ENCODE measurements around the gene SUN1. TPM values are rescaled to one million over a fixed set of nuclear protein-coding genes. Genes with fewer than 3 reads are reported as not detected.
"Not testable (repeated sequence)": the region's sequence is repeated elsewhere in the genome, so short reads cannot be mapped to it uniquely, and the experiment has no call there.

SUN1 gene
- total and polyA plus RNA-seq, 2 of the 8 experiments (the other 6 are each of a cell fraction or from before 2014, with no cell fraction given), result 108 to 158 TPM

DNA sequence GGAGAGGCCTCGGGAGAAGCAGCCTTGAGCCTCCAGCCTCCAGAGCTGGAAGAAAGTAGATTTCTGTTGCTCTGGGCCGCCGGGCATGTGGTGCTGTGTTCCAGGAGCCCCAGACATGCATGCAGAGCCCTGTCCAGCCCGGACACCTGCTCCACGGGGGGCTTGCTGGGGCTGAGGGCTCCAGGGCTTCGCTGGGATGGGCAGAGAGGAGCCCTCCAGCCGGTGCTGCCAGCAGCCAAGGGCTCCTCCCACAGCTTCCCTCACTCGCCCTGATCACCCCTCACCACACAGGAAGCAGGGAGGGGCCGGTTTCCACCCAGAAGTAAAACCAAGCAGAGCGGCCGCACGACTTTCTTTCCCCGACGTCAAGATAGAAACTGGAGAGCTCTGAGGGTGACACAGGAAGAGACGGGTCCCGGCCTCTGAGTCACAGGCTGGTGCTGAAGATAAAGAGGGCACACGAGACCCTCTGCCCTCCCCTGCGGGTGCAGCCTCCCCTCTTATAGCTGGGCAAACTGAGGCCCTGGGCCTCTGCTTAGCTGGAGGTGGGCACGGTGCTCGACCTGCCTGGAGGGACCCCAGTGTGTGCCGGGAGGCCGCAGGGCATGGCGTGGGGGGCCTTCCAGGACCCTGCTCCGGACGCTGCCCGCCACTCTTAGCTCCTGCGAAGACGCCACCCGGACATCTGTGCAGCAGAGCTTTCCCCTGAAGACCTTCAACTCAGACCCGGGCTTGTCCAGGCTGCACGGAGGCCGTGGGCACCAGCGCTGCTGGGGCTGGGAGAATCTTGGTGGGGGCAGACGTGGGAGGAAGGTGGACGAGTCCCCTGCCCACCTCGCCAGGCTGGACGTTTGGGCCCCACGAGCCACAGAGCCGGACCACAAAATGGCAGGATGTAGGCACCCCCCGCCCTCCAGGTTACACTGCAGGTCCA is 91.1 kb downstream of the SUN1 start (continued):
- TF ChIP-seq, protein P1, sequence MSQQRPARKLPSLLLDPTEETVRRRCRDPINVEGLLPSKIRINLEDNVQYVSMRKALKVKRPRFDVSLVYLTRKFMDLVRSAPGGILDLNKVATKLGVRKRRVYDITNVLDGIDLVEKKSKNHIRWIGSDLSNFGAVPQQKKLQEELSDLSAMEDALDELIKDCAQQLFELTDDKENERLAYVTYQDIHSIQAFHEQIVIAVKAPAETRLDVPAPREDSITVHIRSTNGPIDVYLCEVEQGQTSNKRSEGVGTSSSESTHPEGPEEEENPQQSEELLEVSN (IDR thresholded peaks at IDR 0.05), result no peak
- no peak for TF ChIP-seq HDAC6 (IDR thresholded peaks at IDR 0.05; ENCODE audit: low read depth, low read length)
- TF ChIP-seq EGR1 (IDR thresholded peaks at IDR 0.05; ENCODE audit: borderline replicate concordance, low read depth, low read length), result no peak
- TF ChIP-seq CBX5 (IDR thresholded peaks at IDR 0.05; ENCODE audit: low read depth, low read length), result no peak
- TF ChIP-seq CHD1 (IDR thresholded peaks at IDR 0.05; ENCODE audit: low read depth, low read length), result no peak
- no peak for TF ChIP-seq KDM5A (IDR thresholded peaks at IDR 0.05; ENCODE audit: low read length)

DNA sequence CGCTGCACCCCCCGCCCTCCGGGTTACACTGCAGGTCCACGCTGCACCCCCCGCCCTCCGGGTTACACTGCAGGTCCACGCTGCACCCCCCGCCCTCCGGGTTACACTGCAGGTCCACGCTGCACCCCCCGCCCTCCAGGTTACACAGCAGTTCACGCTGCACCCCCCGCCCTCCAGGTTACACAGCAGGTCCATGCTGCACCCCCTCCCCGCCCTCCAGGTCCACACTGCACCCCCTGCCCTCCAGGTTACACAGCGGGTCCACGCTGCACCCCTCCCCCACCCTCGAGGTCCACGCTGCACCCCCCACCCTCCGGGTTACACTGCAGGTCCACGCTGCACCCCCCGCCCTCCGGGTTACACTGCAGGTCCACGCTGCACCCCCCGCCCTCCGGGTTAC is 91.8 kb downstream of the SUN1 start:
- H2BK5ac ChIP-seq (ENCODE audit: low read depth, low read length); H3K4ac ChIP-seq (replicated peaks; ENCODE audit: insufficient read length, low read depth, low read length); H3K27me3 ChIP-seq (replicated peaks in 1 of 4; ENCODE audit: control insufficient read depth in 3 of 4, extremely low read depth in 1 of 4, insufficient read depth in 3 of 4, low read length in 3 of 4); H2AFZ ChIP-seq (ENCODE audit: low read length); H2BK120ac ChIP-seq (replicated peaks; ENCODE audit: low read depth, low read length); H3K56ac ChIP-seq (replicated peaks; ENCODE audit: insufficient read length, low read depth, low read length); H2BK15ac ChIP-seq (ENCODE audit: low read length); DNase-seq (ENCODE audit: low read depth in 1 of 2, low spot score in 2 of 2); H4K8ac ChIP-seq (ENCODE audit: extremely low read depth, insufficient read depth, low read length); H3K27ac ChIP-seq (ENCODE audit: low read depth, low read length); H3K18ac ChIP-seq (ENCODE audit: extremely low read depth, low read length); H3K9me3 ChIP-seq (ENCODE audit: insufficient read depth in 2 of 2, low read depth in 1 of 2, low read length in 1 of 2); FAIRE-seq; H2AK5ac ChIP-seq (ENCODE audit: low read depth, low read length); H3K4me3 ChIP-seq (ENCODE audit: extremely low read depth in 1 of 4, insufficient read depth in 2 of 4, low read depth in 3 of 4, low read length in 4 of 4); H4K91ac ChIP-seq (replicated peaks; ENCODE audit: insufficient read length, low read length); H3K79me2 ChIP-seq (ENCODE audit: control insufficient read depth in 1 of 2, insufficient read depth in 2 of 2, low read length in 2 of 2); H4K20me1 ChIP-seq (replicated peaks in 1 of 2; ENCODE audit: control insufficient read depth in 1 of 2, insufficient read depth in 2 of 2, low read length in 2 of 2); H2BK20ac ChIP-seq (ENCODE audit: low read length); H3K23me2 ChIP-seq (ENCODE audit: low read depth, low read length); POLR2A ChIA-PET (ENCODE audit: partially characterized antibody); H3K36me3 ChIP-seq (ENCODE audit: control insufficient read depth in 2 of 4, insufficient read depth in 4 of 4, low read length in 3 of 4); H4K5ac ChIP-seq (ENCODE audit: insufficient read length, low read depth, low read length); H3K9ac ChIP-seq (replicated peaks in 1 of 4; ENCODE audit: extremely low read depth in 1 of 4, low read depth in 3 of 4, low read length in 3 of 4); H3K4me2 ChIP-seq (ENCODE audit: insufficient read depth in 1 of 2, low read depth in 2 of 2, low read length in 2 of 2); H3K14ac ChIP-seq (ENCODE audit: insufficient read length); H3K23ac ChIP-seq (ENCODE audit: insufficient read length); H2BK12ac ChIP-seq (ENCODE audit: low read depth, low read length); H3K79me1 ChIP-seq (ENCODE audit: low read depth, low read length); H3K4me1 ChIP-seq (replicated peaks in 1 of 4; ENCODE audit: control insufficient read depth in 3 of 4, insufficient read depth in 4 of 4, low read length in 3 of 4): not testable (repeated sequence)
- CTCF ChIA-PET (ENCODE audit: partially characterized antibody), result interaction anchor here (1.3 kb wide), 2 partner anchors 14 to 17 kb away, joined by 3 to 5 read pairs; no protein-coding TSS in a partner anchor
- WGBS, 2 experiments (ENCODE audit: extremely low coverage in 1 of 2, insufficient coverage in 1 of 2, insufficient read length in 1 of 2, insufficient replicate concordance in 2 of 2, low coverage in 1 of 2, low lambda C conversion rate in 2 of 2, missing lambda C conversion rate in 1 of 2), result 100% methylated on average over 2 of the region's 25 CpGs; no CpG with 5 or more reads in 1 of the 2 experiments
